ENCODE data around the gene RAET1L. TPM values are rescaled to one million over a fixed set of nuclear protein-coding genes. Genes with fewer than 3 reads are reported as not detected.

RAET1L gene
- total RNA-seq, 4 donors from 2014 or later: not detected

GRCh38 chr6:150008588-150008987, 16.7 kb downstream of the RAET1L start:
- Histone ChIP-seq H3K27me3 (peaks cover 0 to 93% (median 20%) of the 10 kb centered on the region in 4 donors), H3K4me1 (peaks cover 12 to 19% (median 18%) of the 10 kb centered on the region in 4 donors), H3K9me3 (no peaks in the 10 kb centered on the region), H3K36me3 (no peaks in the 10 kb centered on the region), H3K4me3 (no peak overlapping the region), H3K27ac (replicated peaks in 1 of 4) (no peak overlapping the region)
- TF ChIP-seq EP300 (IDR thresholded peaks at IDR 0.05) (no peak), POLR2AphosphoS5 (IDR thresholded peaks at IDR 0.05) (no peak), CTCF (IDR thresholded peaks at IDR 0.05) (no peak), POLR2A (IDR thresholded peaks at IDR 0.05; ENCODE audit: low read depth) (no peak)
- intact Hi-C loops (cut with DNase I): loop anchor here (10.0 kb wide), 1 partner anchor 174 kb away; no protein-coding TSS in a partner anchor
- 56% methylated on average over 9 of the region's 9 CpGs for WGBS
- DNase-seq (ENCODE audit: extremely low spot score): no peak

GRCh38 chr6:150006961-150007464, 18.3 kb downstream of the RAET1L start:
- peaks cover 12 to 19% (median 18%) of the 10 kb centered on the region in 4 donors for H3K4me1 ChIP-seq
- H3K4me3 ChIP-seq: no peak overlapping the region
- H3K9me3 ChIP-seq: no peaks in the 10 kb centered on the region
- H3K36me3 ChIP-seq: no peaks in the 10 kb centered on the region
- TF ChIP-seq POLR2A (IDR thresholded peaks at IDR 0.05; ENCODE audit: low read depth) (no peak), CTCF (IDR thresholded peaks at IDR 0.05) (peak in 1 of 3 experiments; percentile 43)
- DNase-seq (ENCODE audit: extremely low spot score): no peak
- peaks cover 0 to 97% (median 14%) of the 10 kb centered on the region in 4 donors for H3K27me3 ChIP-seq
- intact Hi-C loops (cut with DNase I): loop anchor here (10.0 kb wide), 1 partner anchor 172 kb away; no protein-coding TSS in a partner anchor
- 60% methylated on average over 7 of the region's 7 CpGs for WGBS
- H3K27ac ChIP-seq (replicated peaks in 1 of 4): no peak overlapping the region

- H3K27me3 ChIP-seq: peaks cover 0 to 98% (median 15%) of the 10 kb centered on the region in 4 donors
- H3K36me3 ChIP-seq: no peaks in the 10 kb centered on the region
- intact Hi-C loops (cut with DNase I): loop anchor here (10.0 kb wide), 1 partner anchor 171 kb away; no protein-coding TSS in a partner anchor
- WGBS: 81% methylated on average over 11 of the region's 14 CpGs
- H3K9me3 ChIP-seq: no peaks in the 10 kb centered on the region
- TF ChIP-seq POLR2A (IDR thresholded peaks at IDR 0.05; ENCODE audit: low read depth) (no peak), POLR2AphosphoS5 (IDR thresholded peaks at IDR 0.05) (no peak), EP300 (IDR thresholded peaks at IDR 0.05) (no peak), CTCF (IDR thresholded peaks at IDR 0.05) (no peak)
- peaks cover 12 to 19% (median 18%) of the 10 kb centered on the region in 4 donors for H3K4me1 ChIP-seq
- H3K27ac ChIP-seq (replicated peaks in 1 of 4): no peak overlapping the region
- H3K4me3 ChIP-seq: peak overlapping the region; percentile 62 to 69 (median 64)
- no peak for DNase-seq (ENCODE audit: extremely low spot score)
Measured at GRCh38 chr6:150005761-150006651, 19.3 kb downstream of the RAET1L start.

- under 1% methylated on average over 30 of the region's 79 CpGs for WGBS
- peak; percentile 48 to 90 for TF ChIP-seq POLR2AphosphoS5 (IDR thresholded peaks at IDR 0.05)
- TF ChIP-seq CTCF (IDR thresholded peaks at IDR 0.05): peak in 2 of 3 experiments; percentile 6 to 21
- no peak for TF ChIP-seq EP300 (IDR thresholded peaks at IDR 0.05)
- no peak for TF ChIP-seq POLR2A (IDR thresholded peaks at IDR 0.05; ENCODE audit: low read depth)
- Histone ChIP-seq H3K36me3 (no peaks in the 10 kb centered on the region), H3K4me1 (peaks cover 12 to 19% (median 18%) of the 10 kb centered on the region in 4 donors), H3K27ac (replicated peaks in 1 of 4) (no peak overlapping the region), H3K4me3 (peak overlapping the region; percentile 62 to 69 (median 64)), H3K27me3 (peaks cover 0 to 100% (median 15%) of the 10 kb centered on the region in 4 donors), H3K9me3 (no peaks in the 10 kb centered on the region)
- intact Hi-C loops (cut with DNase I): loop anchor here (10.0 kb wide), 1 partner anchor 170 kb away; no protein-coding TSS in a partner anchor
- peak; percentile 95 for DNase-seq (ENCODE audit: extremely low spot score)
Measured at GRCh38 chr6:150004783-150005717, 20.3 kb downstream of the RAET1L start.
